T-helper 2 cell treated with Interferon-gamma antibody and Interleukin-4, amounts not matched to agents 100 ng/mL and 5 ng/mL, for 36 hours (primary cell): Measurements from ENCODE around the gene GRIA4. TPM values are rescaled to one million over a fixed set of nuclear protein-coding genes. Genes with fewer than 3 reads are reported as not detected.
"Not testable (repeated sequence)": the region's sequence is repeated elsewhere in the genome, so short reads cannot be mapped to it uniquely, and the experiment has no call there.

Source experiments
- intact Hi-C: fragments of 100-400 bp; cut with micrococcal nuclease; formaldehyde crosslinking; loops from one replicate; pipeline ENCODE4 v1.15.1; 2023
- total RNA-seq: library from RNA; stranded (reverse); gene quantifications from 2 replicates; pipeline ENCODE4 v1.2.3, GENCODE V29; 2022

GRIA4 gene
- total RNA-seq, 1 donor from 2014 or later, result not detected

GRCh38 chr11:105785850-105786249 is 176.0 kb downstream of the GRIA4 start:
- intact Hi-C loops, result not testable (repeated sequence)

GRCh38 chr11:105786741-105787140 is 176.9 kb downstream of the GRIA4 start:
- intact Hi-C loops, result no loop called here

- intact Hi-C loops, result no loop called here
Observed at GRCh38 chr11:105789579-105790420, 179.9 kb downstream of the GRIA4 start.

- intact Hi-C loops, result no loop called here
Observed at GRCh38 chr11:105790840-105791239, 181.0 kb downstream of the GRIA4 start.

DNA sequence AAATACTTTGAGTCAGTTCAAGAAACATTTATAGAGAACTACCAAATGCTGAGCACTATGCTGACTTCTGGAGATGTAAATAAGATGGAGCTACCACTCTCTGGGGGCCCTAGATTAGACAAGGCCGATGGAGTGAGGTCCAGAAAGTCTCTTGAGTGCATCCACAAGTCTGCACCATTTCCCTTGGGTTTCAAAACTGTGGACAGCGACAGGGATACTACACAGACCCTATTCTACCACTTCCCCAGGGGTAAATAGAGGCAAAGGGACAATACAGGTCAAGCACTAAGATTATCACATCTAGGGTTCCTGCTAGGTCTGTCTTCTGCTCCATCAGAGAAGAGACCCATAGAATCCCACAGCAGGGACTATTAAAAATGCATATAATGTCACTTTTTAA is 183.2 kb downstream of the GRIA4 start:
- intact Hi-C loops, result no loop called here

DNA sequence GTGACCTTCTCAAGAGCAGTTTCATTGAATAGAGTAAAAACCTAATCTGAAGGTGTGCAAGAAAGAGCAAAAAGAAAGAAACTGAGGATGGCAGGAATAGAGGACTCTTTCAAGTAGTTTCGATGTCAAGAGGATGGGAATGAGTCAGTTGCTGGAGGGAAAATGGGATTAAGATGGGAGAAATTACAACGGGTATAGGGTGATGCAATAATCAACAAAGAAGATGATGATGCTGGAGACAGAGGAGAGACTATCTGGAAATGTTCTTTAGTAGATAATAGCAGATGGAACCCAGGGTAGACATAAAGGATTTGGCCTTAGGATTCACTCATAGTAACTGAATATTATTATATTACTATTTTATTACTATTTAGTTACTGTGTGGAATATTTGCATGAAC is 189.4 kb downstream of the GRIA4 start:
- intact Hi-C loops, result no loop called here

DNA sequence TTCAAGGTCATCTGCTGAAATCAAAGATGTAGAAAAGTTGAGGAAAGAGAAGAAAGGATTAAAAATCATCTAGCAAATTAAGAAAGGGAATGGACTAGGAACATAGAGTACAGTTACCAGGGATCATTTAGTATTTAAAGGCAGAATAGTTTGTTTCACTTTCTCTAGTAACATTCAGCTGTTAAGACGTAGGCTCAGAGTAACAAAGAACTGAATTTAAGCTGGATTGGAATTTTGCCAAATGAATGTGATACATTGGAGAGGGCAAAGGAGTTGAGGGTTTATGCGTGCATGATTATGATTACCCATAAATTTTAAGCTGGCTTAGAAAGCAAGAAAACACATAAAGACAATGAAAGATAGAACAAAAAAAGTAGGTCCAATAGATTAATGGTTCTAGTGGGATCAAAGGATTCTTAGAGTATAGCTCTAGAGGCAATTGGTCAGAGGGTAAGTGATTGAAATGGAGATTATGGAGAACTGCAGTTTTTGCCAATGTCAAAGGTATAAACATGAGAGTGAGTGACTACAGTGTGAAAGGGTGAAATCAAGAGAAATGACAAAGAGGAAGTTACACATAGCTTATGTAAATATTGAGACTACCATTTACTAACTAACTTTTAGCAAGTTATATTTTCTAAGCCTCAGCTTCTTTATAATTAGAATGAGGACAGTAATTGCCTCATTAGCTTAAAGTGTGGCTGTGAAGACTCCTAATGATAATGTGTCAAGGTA is 190.0 kb downstream of the GRIA4 start:
- intact Hi-C loops, result no loop called here

GRCh38 chr11:105802390-105802789 is 192.5 kb downstream of the GRIA4 start:
- intact Hi-C loops, result no loop called here

- intact Hi-C loops, result no loop called here
Observed at GRCh38 chr11:105811242-105811641, 201.4 kb downstream of the GRIA4 start.

GRCh38 chr11:105821372-105821771 is 211.5 kb downstream of the GRIA4 start:
- intact Hi-C loops, result no loop called here

DNA sequence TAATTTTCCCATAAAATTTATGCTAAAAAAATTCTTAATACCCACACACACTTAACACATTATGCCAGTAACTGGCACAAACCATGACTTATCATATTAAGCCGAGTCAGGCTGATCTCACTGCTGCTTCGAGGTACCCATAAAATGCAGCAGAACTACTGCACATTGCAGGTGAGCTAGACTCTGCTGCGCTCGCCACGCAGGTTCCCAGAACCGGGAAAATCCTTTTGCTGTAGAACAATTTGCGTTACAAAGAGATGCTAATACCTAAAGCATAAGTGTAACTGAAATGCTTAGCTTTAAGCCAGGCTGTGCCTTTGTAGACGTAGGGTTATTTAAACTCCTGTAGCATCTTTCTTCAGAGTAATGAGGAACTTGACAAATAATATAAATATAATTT is 211.9 kb downstream of the GRIA4 start:
- intact Hi-C loops, result no loop called here

DNA sequence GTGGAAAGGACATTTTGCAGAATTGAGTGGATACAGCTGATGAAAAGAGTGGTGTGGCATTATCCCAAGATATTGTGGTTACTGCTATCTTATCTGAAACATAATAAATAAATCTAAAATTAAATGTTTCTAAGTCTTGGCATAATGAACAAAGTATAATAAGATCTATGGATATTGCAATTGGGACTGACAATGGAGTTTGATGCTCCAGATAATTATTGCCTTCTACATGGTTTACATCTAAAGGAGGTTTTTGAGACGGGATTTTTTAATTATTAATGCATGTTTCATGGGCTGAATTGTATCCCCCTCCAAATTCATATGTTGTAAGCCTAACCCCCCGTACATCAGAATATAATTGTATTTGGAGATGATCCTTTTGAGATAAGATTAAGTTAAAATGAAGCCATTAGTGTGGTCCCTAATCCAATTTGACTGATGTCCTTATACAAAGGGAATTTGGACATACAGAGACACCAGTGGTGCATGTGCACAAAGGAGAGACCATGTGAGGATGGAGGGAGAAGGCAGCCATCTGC is 213.7 kb downstream of the GRIA4 start:
- intact Hi-C loops, result no loop called here

GRCh38 chr11:105824457-105825013 is 214.7 kb downstream of the GRIA4 start:
- intact Hi-C loops, result no loop called here

- intact Hi-C loops, result no loop called here
Observed at GRCh38 chr11:105825141-105825540, 215.3 kb downstream of the GRIA4 start.

DNA sequence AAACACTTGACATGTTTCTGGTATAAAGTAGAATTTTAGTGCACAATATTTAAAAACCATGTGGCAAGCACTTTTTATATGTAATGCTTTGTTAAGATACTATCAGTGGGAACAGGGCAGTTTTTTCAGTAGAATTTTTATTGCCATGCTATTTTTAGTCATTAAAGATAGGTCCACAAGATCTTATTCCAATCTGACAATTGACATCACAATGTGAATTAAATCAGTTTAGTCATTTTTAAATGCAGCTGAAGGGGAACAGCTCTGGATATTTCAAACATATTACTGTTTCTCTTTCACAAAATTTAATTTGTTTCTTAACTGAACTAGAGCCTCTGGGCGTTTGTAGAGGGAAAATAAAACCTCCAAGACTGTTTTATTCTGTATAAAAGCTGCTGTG is 218.0 kb downstream of the GRIA4 start:
- intact Hi-C loops, result no loop called here

GRCh38 chr11:105829084-105829483 is 219.2 kb downstream of the GRIA4 start:
- intact Hi-C loops, result no loop called here

GRCh38 chr11:105834461-105834860 is 224.6 kb downstream of the GRIA4 start:
- intact Hi-C loops, result no loop called here

- intact Hi-C loops, result no loop called here
Observed at GRCh38 chr11:105838668-105839384, 229.0 kb downstream of the GRIA4 start.

DNA sequence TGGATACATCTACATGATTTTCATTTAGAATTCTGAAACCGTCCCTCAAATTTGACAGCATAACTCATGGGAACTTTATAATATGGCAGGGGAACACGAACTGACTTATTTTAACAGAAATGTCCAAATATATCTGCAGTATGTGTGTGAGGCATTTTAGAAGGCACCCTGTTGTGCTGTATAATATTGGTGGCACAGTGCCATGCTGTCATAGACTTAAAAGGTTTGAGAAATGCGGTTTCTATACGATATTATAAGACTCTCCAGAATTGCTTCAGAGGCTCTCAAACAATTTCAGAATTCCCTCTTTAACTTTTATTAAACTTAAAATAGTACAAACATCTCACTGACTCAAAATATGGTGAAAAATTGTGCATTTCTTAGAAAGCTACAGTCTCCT is 230.5 kb downstream of the GRIA4 start:
- intact Hi-C loops, result no loop called here

DNA sequence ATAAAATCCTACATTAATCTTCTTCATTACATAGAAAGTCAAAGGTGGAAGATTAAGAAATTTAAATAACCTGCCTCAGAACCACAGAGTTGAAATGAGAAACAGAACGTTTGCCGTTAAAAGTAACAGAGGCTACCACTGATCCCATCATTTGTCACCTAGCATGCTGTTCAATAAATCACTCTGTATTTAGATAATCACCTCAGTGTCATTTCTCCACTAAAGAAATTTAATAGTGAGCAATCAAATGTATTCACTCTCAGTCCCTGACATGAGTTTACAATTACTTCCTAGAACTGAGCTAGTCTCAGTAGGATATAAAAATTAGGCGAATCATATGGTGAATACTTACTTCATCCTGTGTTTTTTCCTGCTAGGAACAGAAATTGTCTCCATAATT is 242.5 kb downstream of the GRIA4 start:
- intact Hi-C loops, result no loop called here

GRCh38 chr11:105854269-105854668 is 244.4 kb downstream of the GRIA4 start:
- intact Hi-C loops, result no loop called here
